Skeletal muscle cell (primary cell): ENCODE data around the gene FSCN2.

ENCODE experiments used
- DNase-seq: peaks from one replicate; pipeline ENCODE4 v3.0.0-alpha.2; 2010; ENCODE audit warnings: low read depth
- H3K4me3 ChIP-seq: 2 replicates; pipeline ENCODE4 v1.5.1; 2011; ENCODE audit warnings: low read depth, mild to moderate bottlenecking, control low read depth, low read length, moderate library complexity

Gene FSCN2

GRCh38 chr17:81536299-81537290 is 8.4 kb downstream of the FSCN2 start:
- no peak for DNase-seq
- no peak overlapping the region for H3K4me3 ChIP-seq

- no peak overlapping the region for H3K4me3 ChIP-seq
- DNase-seq = no peak
Observed at GRCh38 chr17:81537343-81537855, 9.2 kb downstream of the FSCN2 start.

GRCh38 chr17:81537856-81538555 is 9.8 kb downstream of the FSCN2 start:
- peak; percentile 36 for DNase-seq
- H3K4me3 ChIP-seq = no peak overlapping the region

DNA sequence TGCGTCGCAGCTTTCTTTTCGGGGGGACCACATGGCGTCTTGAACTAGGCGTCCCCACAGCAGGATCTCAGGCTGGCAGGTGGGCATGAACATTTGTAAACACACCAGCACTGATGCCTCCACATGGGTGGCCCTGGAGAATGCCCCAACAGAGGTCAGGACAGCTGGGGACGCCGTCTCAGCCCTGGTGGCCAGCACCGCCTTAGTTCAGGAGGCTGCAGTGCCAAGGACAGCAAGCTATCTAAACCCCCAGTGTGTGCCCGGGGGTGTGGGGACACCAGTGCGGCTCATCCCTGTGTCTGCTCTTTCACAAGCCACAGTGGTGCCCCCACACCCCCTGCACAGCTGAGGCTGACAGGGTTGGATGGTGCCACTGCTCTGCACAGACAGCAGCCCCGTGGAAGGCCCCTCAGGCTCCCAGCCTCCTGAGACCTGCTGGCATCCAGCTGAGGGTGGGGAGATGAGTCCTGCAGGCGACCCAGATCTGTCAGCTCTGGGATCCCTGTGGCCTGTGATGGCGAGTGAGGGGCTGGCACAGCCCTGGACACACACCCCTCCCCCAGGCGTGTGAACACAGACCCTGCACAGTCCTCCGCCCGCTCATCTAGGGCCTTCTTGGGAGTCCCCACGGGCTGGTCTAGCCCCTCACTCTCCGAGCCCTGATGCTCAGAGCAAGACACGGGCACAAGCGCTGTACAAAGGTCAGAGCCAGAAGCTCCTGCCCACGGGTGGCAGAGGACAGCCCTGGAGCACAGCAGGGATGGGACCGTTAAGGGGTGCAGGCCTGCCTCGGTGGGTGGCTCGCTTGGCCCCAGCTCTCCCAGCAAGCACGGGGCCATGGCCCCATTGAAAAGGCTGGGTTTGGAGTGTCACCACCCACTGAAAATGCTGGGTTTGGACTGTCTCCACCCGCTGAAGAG is 10.7 kb downstream of the FSCN2 start:
- no peak for DNase-seq

GRCh38 chr17:81539571-81539900 is 11.4 kb downstream of the FSCN2 start:
- DNase-seq = no peak
- H3K4me3 ChIP-seq = no peak overlapping the region

More for the DNA sequence above, 10.7 kb downstream of the FSCN2 start:
- no peak overlapping the region for H3K4me3 ChIP-seq

- no peak for DNase-seq
- no peak overlapping the region for H3K4me3 ChIP-seq
Observed at GRCh38 chr17:81539961-81540675, 11.9 kb downstream of the FSCN2 start.

DNA sequence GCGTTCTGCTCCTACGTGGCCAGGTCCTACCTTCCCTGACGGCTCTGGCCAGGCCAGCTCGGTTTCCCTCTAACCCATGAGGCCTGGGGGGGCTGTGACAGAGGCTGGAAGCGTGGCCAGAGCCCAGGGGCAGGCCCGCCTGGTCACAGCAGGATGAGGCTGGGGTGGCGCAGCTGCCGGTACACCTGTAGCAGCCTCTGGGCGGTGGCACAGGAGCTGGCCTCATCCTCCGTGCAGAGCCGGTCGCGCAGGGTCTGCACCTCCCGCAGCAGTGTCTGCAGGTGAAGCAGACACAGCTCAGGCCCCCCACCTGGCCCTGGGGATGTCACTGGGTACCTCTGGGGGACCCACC is 12.5 kb downstream of the FSCN2 start:
- no peak for DNase-seq
- H3K4me3 ChIP-seq = no peak overlapping the region

DNA sequence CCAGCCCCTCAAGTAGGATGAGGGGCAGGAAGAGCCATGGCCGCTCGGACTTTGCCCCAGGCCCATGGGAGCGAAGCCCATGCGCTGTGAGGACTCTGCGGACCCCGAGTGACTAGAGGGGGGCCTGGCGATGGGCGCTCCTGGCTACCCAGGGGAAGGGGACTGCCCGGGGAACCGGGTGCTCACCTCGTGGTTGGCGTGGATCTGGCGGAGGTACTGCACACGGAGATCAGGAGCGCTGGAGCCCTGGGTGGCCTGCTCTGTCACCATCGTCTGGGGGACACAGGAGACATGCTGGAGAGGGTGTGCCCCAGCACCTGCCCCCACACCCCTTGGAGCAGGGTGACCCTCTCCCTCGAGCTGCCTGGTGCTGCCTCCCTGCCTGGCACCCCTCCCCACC is 12.9 kb downstream of the FSCN2 start:
- DNase-seq = no peak
- no peak overlapping the region for H3K4me3 ChIP-seq

GRCh38 chr17:81542431-81543338 is 14.5 kb downstream of the FSCN2 start:
- H3K4me3 ChIP-seq = no peak overlapping the region
- DNase-seq = no peak

DNA sequence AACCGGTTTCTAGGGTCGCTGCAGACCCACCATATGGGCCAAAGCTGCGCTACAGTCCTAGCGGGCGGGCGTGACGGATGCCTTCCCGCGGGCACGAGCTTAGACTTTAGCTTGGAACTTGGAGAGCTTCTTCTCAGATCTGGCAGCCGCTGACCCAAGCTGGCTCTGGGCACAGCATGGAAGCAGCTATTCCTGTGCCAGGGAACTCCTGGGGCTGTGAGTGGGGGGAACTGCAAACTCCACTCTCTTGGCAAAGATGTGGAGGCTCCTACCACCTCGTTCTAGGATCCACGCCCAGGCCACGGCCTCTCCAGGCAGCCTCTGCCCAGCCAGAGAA is 15.1 kb downstream of the FSCN2 start:
- H3K4me3 ChIP-seq = no peak overlapping the region
- DNase-seq = no peak

DNA sequence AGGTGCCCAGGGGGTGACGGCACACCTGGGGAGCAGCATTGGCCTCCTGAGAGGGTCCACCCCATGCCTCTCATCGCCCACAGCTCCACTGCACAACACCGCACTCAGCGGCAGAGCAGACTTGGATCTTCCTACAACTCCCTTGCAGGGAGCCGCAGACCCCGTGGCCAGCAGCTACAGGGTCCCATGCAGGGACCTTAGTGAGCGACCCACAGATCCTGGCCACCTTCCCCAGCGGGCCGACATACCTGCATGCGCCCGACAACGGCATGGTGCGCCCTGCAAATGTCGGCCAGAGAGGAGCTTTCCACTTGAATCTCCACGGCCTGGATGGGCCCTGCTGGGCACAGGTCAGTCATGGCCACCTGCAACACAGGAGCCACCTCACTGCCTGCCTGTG is 15.6 kb downstream of the FSCN2 start:
- no peak for DNase-seq
- H3K4me3 ChIP-seq = no peak overlapping the region

- H3K4me3 ChIP-seq = no peak overlapping the region
- no peak for DNase-seq
Observed at GRCh38 chr17:81544281-81544974, 16.3 kb downstream of the FSCN2 start.

GRCh38 chr17:81545160-81545949 is 17.2 kb downstream of the FSCN2 start:
- H3K4me3 ChIP-seq = no peak overlapping the region
- no peak for DNase-seq

- no peak for DNase-seq
- no peak overlapping the region for H3K4me3 ChIP-seq
Observed at GRCh38 chr17:81546906-81547613, 18.9 kb downstream of the FSCN2 start.

DNA sequence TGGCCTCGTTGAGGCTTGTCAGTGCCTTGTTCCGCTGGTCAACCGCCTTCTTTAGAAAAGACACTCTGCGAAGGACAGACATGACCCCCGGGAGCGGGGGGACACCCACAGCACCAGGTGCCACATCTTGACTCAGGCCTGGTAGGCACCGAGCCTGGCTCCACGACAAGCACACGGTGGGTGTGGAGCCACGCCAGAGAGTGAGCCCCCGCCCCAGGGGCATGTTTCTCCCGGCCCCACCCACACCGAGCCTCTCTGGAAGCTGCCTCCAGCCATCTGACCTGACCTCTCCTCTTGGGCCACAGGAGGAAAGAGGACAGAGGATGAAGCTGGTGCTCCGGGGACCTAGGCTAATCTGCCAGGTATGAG is 19.4 kb downstream of the FSCN2 start:
- no peak overlapping the region for H3K4me3 ChIP-seq
- DNase-seq = no peak

GRCh38 chr17:81549031-81549557 is 20.9 kb downstream of the FSCN2 start:
- no peak for DNase-seq
- H3K4me3 ChIP-seq = no peak overlapping the region
